HG02938 (cell line): ENCODE data around the gene DMTF1.
"Not testable (repeated sequence)": the region's sequence is repeated elsewhere in the genome, so short reads cannot be mapped to it uniquely, and the experiment has no call there.

Experiments used
- ATAC-seq: cut with Tn5 transposase; IDR thresholded peaks from one replicate; pipeline ENCODE4 v1.9.1; 2021; ENCODE audit warnings: mild to moderate bottlenecking, moderate library complexity; ENCODE audit not compliant: unreplicated experiment

The DMTF1 gene

DNA sequence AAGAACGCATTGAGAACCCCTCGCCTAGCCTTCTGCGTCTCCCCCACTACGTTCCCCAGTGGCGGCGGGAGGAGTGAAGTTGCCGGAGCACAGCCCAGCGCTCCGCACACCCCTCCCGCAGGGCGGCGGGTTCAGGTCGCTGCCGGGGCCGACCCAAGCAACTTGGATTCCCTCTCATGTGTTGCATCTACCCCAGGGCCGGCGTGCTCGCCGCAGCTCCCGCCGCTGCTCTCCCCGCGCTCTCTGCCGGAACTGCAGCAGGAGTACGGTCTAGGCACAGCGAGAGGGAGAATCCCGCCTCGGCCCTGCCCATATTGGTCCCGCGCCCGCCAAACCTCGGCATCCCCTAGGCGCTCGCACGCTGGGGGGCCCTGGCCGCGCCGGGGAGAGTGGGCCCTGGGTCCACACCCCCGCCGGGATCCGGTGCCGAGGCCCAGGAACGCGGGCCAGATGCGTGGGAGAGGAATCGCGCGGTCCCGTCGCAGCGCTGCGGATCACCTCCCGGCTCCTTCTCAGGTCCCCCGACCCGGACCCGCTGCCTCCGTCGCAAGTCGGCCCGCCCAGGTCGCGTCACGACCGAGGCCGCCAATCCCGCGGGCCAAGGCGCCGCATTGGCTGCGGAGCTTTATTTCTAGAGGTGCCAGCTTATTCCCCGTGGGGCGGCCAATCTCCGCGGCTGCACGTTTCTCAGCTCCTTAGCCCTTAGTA lies 67.9 kb downstream of the DMTF1 start:
- ATAC-seq, result peak; percentile 28

DNA sequence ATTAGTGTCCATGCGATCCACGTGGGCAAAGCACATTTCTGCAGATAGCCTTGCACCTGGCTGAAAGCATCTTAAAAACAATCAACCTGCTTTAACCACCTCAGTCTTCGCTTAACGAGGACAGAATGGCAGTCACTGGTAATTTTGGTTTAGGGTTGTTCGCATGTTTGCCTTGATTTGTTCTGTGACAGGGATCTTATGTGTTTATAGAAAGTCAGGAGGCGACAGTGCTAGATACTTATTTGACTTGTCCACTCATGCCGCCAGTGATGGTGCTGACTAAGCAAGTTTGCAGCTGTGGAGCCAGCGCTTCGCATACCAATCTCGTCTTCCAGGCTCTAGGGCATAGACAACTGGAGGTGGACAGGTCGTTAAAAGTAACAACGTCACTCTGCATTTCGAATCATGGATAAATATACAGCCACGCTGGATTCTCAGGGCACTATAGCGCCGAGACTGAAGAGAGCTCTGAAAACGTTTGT lies 68.5 kb downstream of the DMTF1 start:
- ATAC-seq, result no peak

DNA sequence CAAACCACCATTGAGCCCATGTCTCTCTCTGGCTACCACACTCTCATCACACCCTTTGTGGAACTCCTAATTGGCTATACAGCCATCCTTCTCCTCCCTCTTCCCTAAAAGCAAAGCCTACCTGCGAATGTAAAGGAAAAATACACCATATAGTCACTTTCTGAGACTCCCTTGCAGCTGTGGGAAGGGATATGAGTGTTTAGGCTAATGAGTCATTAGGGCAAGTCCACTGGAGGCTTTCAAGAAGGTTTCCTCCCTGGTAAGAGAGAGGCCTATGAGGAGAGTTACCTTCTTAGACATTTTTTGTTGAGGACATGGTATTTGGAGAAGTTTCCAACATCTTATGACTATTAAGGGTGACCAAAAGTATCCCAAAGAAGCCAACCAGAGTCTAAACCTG lies 71.4 kb downstream of the DMTF1 start:
- no peak for ATAC-seq

DNA sequence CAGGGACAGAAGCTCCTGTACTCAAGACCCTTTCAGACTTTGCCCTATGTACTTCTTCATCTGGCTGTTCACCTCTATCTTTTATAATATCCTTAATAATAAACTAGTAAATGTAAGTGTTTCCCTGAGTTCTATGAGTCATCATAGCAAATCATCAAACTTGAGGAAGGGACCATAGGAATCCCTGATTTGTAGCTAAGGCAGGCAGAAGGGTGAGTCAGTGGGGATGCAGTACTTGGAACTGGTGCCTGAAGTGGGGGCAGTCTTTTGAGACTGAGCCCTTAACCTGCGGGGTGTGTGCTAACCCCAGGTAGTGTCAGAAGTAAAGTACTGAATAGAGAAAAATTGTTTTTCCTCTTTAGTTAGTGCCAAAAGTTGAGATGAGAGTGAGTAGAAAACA lies 73.4 kb downstream of the DMTF1 start:
- no peak for ATAC-seq

DNA sequence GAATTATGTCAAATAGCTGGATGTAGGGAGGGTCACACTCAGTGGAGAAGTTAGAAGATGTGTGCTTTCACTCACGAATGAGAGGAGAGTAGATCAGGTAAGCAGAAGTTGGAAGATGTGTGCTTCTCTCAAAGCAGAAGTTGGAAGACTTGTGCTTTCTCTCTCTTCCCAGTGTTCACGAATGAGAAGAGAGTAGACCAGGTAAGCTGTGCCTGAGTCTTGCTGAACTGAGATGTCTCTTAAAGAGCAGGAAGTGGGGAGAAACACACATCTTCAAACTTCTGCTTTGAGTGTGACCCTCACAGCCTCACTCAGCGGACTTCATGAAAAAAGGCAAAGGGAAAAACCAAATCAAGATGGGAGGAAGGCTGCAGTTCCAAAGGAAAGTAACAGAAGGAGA lies 74.2 kb downstream of the DMTF1 start:
- no peak for ATAC-seq

DNA sequence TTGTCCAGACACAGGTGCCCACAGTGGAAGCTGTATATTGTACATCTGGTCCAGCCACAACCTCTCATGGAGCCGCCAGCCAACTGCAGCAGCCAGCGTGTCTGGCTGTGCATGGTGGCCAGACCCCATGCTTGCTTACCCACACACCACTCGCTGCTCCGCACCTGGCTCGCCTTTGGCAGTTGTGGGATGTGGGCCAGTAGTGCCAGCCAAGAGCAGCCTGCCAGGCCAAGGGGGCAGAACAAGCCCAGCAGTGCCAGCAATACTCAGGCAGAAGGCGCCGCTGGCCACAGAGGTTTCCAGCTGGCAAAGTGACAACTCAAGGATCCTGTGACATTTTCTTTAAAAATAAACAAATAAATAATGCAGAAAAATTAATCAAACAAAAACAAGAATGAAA lies 79.0 kb downstream of the DMTF1 start:
- ATAC-seq, result no peak

DNA sequence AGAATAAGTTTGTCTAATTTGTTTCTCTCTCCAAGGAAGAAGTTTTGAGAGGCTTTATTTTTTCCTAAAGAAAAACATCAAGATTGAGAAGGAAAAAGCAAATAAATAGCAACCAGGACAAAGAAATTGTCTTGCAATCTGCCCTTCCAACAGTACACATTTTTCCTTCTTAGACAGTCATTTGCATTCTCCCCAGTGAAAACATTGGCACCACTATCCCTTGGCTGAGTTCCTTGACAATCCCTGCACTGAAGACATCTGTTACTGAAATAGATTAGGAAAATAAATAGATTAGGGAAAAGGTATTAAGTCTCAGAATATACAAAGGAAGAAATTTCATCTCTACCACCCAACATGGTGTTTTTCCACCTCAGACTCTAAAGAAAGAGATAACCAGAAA lies 79.5 kb downstream of the DMTF1 start:
- no peak for ATAC-seq

DNA sequence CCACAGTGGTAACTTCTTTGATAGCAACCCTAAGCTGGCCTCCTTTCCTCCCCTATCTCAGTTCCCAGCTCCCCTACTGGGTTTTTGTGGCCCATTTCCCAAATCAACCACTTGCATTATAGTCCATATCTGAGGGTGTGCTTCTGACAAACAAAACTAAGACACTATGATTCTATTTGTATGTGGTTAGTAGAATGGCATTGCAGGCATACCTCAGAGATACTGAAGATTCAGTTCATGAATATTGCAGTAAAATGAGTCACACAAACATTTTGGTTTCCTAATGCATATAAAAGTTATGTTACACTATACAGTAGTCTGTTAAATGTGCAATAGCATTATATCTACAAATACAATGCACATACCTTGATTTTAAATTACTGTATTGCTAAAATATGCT lies 82.7 kb downstream of the DMTF1 start:
- no peak for ATAC-seq

DNA sequence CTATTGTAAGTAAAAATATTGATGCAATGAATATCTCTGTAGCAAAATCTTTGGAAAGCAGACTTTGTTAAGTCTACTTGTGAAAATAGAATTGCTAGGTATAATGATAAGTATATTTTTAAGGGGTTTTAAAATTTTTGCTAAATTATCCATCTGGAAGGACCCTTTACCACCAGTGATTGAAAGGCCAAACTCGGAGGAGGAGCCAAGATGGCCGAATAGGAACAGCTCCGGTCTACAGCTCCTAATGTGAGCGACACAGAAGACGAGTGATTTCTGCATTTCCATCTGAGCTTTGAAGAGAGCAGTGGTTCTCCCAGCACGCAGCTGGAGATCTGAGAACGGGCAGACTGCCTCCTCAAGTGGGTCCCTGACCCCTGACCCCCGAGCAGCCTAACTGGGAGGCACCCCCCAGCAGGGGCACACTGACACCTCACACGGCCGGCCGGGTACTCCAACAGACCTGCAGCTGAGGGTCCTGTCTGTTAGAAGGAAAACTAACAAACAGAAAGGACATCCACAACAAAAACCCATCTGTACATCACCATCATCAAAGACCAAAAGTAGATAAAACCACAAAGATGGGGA lies 86.3 kb downstream of the DMTF1 start:
- not testable (repeated sequence) for ATAC-seq

DNA sequence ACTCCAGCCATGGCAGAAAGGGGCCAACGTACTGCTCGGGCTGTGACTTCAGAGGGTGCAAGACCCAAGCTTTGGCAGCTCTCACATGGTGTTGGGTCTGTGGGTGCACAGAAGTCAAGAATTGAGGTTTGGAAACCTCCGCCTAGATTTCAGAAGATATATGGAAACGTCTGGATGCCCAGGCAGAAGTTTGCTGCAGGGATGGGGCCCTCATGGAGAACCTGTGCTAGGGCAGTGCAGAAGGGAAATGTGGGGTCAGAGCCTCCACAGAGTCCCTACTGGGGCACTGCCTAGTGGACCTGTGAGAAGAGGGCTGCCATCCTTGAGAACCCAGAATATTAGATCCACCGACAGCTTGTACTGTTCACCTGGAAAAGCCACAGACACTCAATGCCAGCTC lies 93.4 kb downstream of the DMTF1 start:
- not testable (repeated sequence) for ATAC-seq
